Posterior cingulate gyrus (tissue), 11 donors: ENCODE results near the gene PROM2.

Source experiments
- DNase-seq, 10 donors: peaks; one replicate each; pipeline versions ENCODE4 v3.0.0 to v3.0.0-alpha.2; 2020 to 2021; ENCODE audit warnings: mixed read lengths in 3 of 10
- intact Hi-C: fragments of 100-400 bp; cut with DNase I; formaldehyde crosslinking; loops from one replicate; pipeline ENCODE4 v1.15.1; 2023

PROM2 gene

GRCh38 chr2:95332036-95332435 lies 57.8 kb downstream of the PROM2 start:
- peak in 4 of 10 donors; percentile 12 to 48 (median 41) for DNase-seq
- intact Hi-C loops, result no loop called here

DNA sequence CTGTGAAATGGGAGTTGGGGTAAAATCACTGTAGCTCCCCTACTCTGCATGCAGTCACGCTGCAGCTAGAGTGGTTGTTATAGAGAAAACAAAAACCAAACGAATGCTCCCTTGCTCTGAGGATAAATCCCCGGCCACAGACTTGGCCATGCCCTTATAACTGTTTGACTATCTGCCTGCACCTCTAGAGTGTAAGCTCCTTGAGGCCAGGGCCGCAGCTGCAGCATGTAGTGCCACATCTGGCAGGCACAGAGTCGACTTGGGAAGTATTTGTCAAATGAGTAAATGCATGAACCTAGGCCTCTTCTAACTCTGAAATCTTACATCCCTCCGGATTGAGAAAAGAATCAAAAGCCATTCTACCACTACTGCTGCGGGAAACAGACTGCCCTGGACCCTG lies 58.8 kb downstream of the PROM2 start:
- peak in 4 of 10 donors; percentile 8 to 67 (median 36) for DNase-seq

DNA sequence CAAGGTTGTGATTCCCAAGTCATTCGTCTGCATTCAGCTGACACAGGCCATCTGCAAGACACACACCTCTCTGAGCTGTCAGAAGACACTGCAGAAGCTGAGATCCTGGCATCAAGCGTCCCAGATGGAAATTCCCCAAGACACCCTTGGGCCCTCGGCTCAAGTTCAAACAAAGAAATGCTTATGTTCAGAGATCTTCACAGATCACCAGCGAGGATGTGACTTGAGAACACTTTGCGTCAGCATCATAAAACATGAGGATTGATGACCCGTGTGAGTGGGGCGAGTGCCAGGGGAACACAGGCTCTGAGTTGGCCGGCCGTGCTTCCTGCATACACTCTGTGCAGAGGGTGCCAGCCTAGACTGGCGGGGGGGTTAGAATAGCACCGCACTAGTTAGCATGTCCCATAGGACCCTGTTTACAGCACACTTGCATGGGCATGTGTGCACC lies 59.7 kb downstream of the PROM2 start:
- intact Hi-C loops, result no loop called here
- DNase-seq, result peak in 3 of 10 donors; percentile 17 to 68 (median 30)

More for the DNA sequence above, 58.8 kb downstream of the PROM2 start:
- intact Hi-C loops, result no loop called here

GRCh38 chr2:95334916-95335641 lies 60.8 kb downstream of the PROM2 start:
- intact Hi-C loops, result no loop called here
- DNase-seq, result peak in 2 of 10 donors; percentile 5 to 12

- no peak for DNase-seq
- intact Hi-C loops, result no loop called here
These were observed 62.2 kb downstream of the PROM2 start for GRCh38 chr2:95336406-95336805.

- intact Hi-C loops, result no loop called here
- DNase-seq, result peak in 3 of 10 donors; percentile 34 to 60 (median 38)
These were observed 63.6 kb downstream of the PROM2 start for GRCh38 chr2:95337829-95338228.
